DND-41 (cell line): ENCODE results near the gene FGF14.

ENCODE experiments used
- ATAC-seq: fragments of 200-7000 bp; cut with Tn5 transposase; 3 replicates; pipeline ENCODE4 v1.9.1; 2021; ENCODE audit warnings: low read depth; ENCODE audit not compliant: insufficient read depth
- DNase-seq: peaks from one replicate; pipeline ENCODE4 v3.0.0-alpha.2; 2020
- H2AFZ ChIP-seq: 2 replicates; pipeline ENCODE4 v1.6.0; 2012; ENCODE audit warnings: low read depth, low read length
- H3K27ac ChIP-seq: 2 replicates; pipeline ENCODE4 v1.5.1; 2012; ENCODE audit warnings: low read length, inconsistent platforms
- H3K27me3 ChIP-seq: fragments of 200-600 bp; sonication (generic); 2 replicates; pipeline ENCODE4 v1.6.0; 2012; ENCODE audit warnings: low read length, mild to moderate bottlenecking, inconsistent platforms; ENCODE audit not compliant: insufficient read depth, poor library complexity
- H3K36me3 ChIP-seq: 2 replicates; pipeline ENCODE4 v1.5.1; 2012; ENCODE audit warnings: low read length, inconsistent platforms; ENCODE audit not compliant: insufficient read depth
- H3K4me1 ChIP-seq: 2 replicates; pipeline ENCODE4 v1.5.1; 2012; ENCODE audit warnings: mild to moderate bottlenecking, low read length; ENCODE audit not compliant: insufficient read depth
- H3K4me2 ChIP-seq: 2 replicates; pipeline ENCODE4 v1.6.0; 2012; ENCODE audit warnings: mild to moderate bottlenecking, moderate library complexity, low read length, inconsistent platforms; ENCODE audit not compliant: insufficient read depth
- H3K4me3 ChIP-seq, 2 experiments: fragments of 200-600 bp in 1 of 2; shearing (Covaris generic) in 1 of 2; 2 replicates each; pipeline ENCODE4 v1.5.1; 2012 to 2016; ENCODE audit warnings: inconsistent platforms in 2 of 2, low read length in 2 of 2, mild to moderate bottlenecking in 2 of 2, low read depth in 1 of 2, moderate library complexity in 1 of 2
- H3K79me2 ChIP-seq: 2 replicates; pipeline ENCODE4 v1.6.0; 2012; ENCODE audit warnings: low read length, inconsistent platforms; ENCODE audit not compliant: insufficient read depth
- H3K9ac ChIP-seq: 2 replicates; pipeline ENCODE4 v1.6.0; 2012; ENCODE audit warnings: low read depth, mild to moderate bottlenecking, inconsistent platforms, low read length, moderate library complexity
- H3K9me3 ChIP-seq: 2 replicates; pipeline ENCODE4 v1.5.1; 2012; ENCODE audit warnings: low read length, moderate library complexity, mild to moderate bottlenecking, inconsistent platforms; ENCODE audit not compliant: insufficient read depth, severe bottlenecking
- H4K20me1 ChIP-seq: 2 replicates; pipeline ENCODE4 v1.6.0; 2012; ENCODE audit warnings: low read length; ENCODE audit not compliant: insufficient read depth
- CTCF ChIP-seq: IDR thresholded peaks from 2 replicates; pipeline ENCODE4 v1.5.1; 2012; ENCODE audit warnings: borderline replicate concordance, low read length, moderate library complexity, mild to moderate bottlenecking; ENCODE audit not compliant: poor library complexity, severe bottlenecking; ENCODE audit errors: extremely low read depth
- EZH2 ChIP-seq: IDR thresholded peaks from 3 replicates; pipeline ENCODE4 v1.6.1; 2012; ENCODE audit warnings: borderline replicate concordance, low read depth, mild to moderate bottlenecking, moderate library complexity, low read length, inconsistent platforms; ENCODE audit not compliant: severe bottlenecking

FGF14 gene

GRCh38 chr13:102131246-102131645 is 270.6 kb downstream of the FGF14 start:
- no peak for DNase-seq
- H3K27me3 ChIP-seq, result peaks cover 2% of the 10 kb centered on the region
- TF ChIP-seq CTCF (no peak), EZH2 (no peak)
- no peak overlapping the region for H2AFZ ChIP-seq
- no peak for ATAC-seq
- H3K27ac ChIP-seq, result no peak overlapping the region
- no peak overlapping the region for H3K4me3 ChIP-seq
- no peak overlapping the region for H3K4me2 ChIP-seq
- no peaks in the 10 kb centered on the region for H3K9me3 ChIP-seq
- no peaks in the 10 kb centered on the region for H3K4me1 ChIP-seq
- no peaks in the 10 kb centered on the region for H3K36me3 ChIP-seq
- no peak overlapping the region for H3K9ac ChIP-seq
- H3K79me2 ChIP-seq, result no peaks in the 10 kb centered on the region
- H4K20me1 ChIP-seq, result no peaks in the 10 kb centered on the region

- H3K4me3 ChIP-seq, result no peak overlapping the region
- no peak overlapping the region for H3K9ac ChIP-seq
- H3K36me3 ChIP-seq, result no peaks in the 10 kb centered on the region
- TF ChIP-seq CTCF (no peak), EZH2 (no peak)
- DNase-seq (no peak), ATAC-seq (no peak)
- H4K20me1 ChIP-seq, result no peaks in the 10 kb centered on the region
- no peaks in the 10 kb centered on the region for H3K79me2 ChIP-seq
- no peaks in the 10 kb centered on the region for H3K9me3 ChIP-seq
- H3K4me1 ChIP-seq, result no peaks in the 10 kb centered on the region
- H3K27me3 ChIP-seq, result peaks cover 2% of the 10 kb centered on the region
- no peak overlapping the region for H2AFZ ChIP-seq
- no peak overlapping the region for H3K4me2 ChIP-seq
- no peak overlapping the region for H3K27ac ChIP-seq
These were observed 273.5 kb downstream of the FGF14 start for GRCh38 chr13:102128216-102128810.

- ATAC-seq (no peak), DNase-seq (no peak)
- Histone ChIP-seq H3K4me2 (no peak overlapping the region), H3K4me1 (no peaks in the 10 kb centered on the region), H3K9me3 (no peaks in the 10 kb centered on the region), H3K36me3 (no peaks in the 10 kb centered on the region), H3K27me3 (peaks cover 2% of the 10 kb centered on the region), H3K4me3 (no peak overlapping the region), H3K9ac (no peak overlapping the region), H2AFZ (no peak overlapping the region), H3K27ac (no peak overlapping the region), H4K20me1 (no peaks in the 10 kb centered on the region), H3K79me2 (no peaks in the 10 kb centered on the region)
- TF ChIP-seq CTCF, result no peak
- TF ChIP-seq EZH2, result no peak
These were observed 274.7 kb downstream of the FGF14 start for GRCh38 chr13:102127153-102127552.
